ENCODE measurements around the gene HNRNPK. TPM values are rescaled to one million over a fixed set of nuclear protein-coding genes. Genes with fewer than 3 reads are reported as not detected.

The HNRNPK gene
- total RNA-seq, 1 donor from 2014 or later: 720 TPM

DNA sequence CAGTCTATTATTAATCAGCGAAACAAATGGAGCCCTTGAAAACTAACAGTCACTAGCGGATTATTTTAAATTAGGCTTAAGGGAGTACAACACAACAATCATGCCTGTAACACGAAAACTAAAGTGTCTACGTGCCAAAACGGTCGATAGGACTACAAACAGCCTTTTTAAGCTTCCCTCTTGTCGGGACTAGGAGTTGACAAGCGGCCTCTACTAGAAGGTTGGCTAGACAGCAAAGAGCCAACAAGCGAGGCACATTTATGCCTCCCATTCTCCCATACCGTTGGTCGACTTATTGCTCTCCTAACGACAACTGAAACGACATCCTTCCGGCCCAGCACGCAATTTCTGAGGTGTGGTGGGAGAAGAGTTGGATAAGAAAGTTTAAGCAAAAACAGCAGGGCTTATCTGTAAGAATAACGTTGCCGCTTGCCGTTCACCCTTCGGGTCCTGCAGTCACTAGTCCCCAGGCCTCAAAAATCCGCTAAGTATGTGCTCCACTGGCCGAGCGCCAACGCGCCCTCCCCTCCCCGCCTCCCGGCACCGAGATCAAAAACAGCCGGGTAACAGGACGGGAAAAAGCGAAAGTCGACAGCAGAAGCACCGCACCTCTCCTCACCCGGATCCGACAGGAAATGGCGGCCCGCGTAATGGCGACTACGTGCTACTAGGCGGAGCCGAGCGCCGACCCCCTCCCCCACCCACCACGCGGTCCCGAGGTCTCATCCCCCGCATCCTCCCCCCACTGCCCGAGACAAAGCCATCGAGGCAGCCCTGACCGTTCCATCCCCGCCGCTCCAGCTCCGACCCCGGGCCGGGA lies 813 bp downstream of the HNRNPK start:
- Mint-ChIP-seq H3K27ac (peak overlapping the region; percentile 100), H3K4me1 (ENCODE audit: low read depth) (peaks cover 34% of the 10 kb centered on the region)
- peak; percentile 58 for DNase-seq (ENCODE audit: low spot score, unreplicated experiment)

DNA sequence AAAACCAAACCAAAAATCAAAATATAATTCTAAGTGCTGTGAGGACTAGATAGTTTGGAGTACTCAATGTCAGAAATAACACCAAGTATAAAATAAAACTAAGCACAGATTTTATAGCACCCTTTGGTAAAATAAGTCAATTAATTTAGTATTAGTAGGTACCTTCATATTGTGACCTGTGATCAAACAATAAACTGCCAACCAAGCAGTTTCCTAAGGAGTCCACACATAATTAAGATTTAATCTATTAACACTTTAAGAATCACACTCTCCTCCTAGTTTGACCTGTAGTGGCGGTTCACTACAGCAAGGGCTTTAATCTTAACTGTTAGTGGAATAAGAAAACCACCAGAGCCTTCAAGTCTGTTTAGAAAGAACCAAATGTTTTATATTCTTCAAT lies 2.8 kb downstream of the HNRNPK start:
- Mint-ChIP-seq H3K9me3 (ENCODE audit: low read depth) (no peaks in the 10 kb centered on the region), H3K27ac (peak overlapping the region; percentile 100), H3K4me3 (ENCODE audit: low read depth) (peak overlapping the region; percentile 98), H3K36me3 (ENCODE audit: insufficient read depth) (peaks cover 49% of the 10 kb centered on the region), H3K4me1 (ENCODE audit: low read depth) (peaks cover 32% of the 10 kb centered on the region), H3K27me3 (no peaks in the 10 kb centered on the region)
- TF ChIP-seq, protein P1, sequence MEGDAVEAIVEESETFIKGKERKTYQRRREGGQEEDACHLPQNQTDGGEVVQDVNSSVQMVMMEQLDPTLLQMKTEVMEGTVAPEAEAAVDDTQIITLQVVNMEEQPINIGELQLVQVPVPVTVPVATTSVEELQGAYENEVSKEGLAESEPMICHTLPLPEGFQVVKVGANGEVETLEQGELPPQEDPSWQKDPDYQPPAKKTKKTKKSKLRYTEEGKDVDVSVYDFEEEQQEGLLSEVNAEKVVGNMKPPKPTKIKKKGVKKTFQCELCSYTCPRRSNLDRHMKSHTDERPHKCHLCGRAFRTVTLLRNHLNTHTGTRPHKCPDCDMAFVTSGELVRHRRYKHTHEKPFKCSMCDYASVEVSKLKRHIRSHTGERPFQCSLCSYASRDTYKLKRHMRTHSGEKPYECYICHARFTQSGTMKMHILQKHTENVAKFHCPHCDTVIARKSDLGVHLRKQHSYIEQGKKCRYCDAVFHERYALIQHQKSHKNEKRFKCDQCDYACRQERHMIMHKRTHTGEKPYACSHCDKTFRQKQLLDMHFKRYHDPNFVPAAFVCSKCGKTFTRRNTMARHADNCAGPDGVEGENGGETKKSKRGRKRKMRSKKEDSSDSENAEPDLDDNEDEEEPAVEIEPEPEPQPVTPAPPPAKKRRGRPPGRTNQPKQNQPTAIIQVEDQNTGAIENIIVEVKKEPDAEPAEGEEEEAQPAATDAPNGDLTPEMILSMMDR (IDR thresholded peaks at IDR 0.05; ENCODE audit: unreplicated experiment): no peak
- DNase-seq (ENCODE audit: low spot score, unreplicated experiment): no peak

More for the DNA sequence above, 813 bp downstream of the HNRNPK start:
- TF ChIP-seq, protein P1 (IDR thresholded peaks at IDR 0.05; ENCODE audit: unreplicated experiment): no peak
- no peaks in the 10 kb centered on the region for H3K27me3 Mint-ChIP-seq
- H3K36me3 Mint-ChIP-seq (ENCODE audit: insufficient read depth): peaks cover 41% of the 10 kb centered on the region
- no peaks in the 10 kb centered on the region for H3K9me3 Mint-ChIP-seq (ENCODE audit: low read depth)
- peak overlapping the region; percentile 98 for H3K4me3 Mint-ChIP-seq (ENCODE audit: low read depth)

DNA sequence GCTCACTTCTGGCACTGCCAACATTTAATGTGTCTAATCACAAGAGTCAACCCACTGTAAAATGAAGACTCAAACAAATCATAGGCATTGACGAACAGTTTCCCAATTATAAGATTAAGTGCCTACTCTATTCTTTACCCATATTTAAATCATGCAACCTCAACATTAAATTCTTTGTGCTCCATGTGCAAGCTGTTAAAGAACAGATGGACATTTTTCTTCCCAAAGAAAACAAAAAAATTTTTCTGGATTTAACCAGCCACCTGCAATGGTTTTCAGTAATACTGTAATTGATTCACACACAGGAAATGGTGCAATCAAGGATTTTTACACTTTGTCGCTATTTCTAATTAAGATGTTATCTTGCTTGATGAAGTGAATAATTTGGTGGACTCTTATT lies 3.6 kb downstream of the HNRNPK start:
- H3K4me1 Mint-ChIP-seq (ENCODE audit: low read depth): peaks cover 29% of the 10 kb centered on the region

DNA sequence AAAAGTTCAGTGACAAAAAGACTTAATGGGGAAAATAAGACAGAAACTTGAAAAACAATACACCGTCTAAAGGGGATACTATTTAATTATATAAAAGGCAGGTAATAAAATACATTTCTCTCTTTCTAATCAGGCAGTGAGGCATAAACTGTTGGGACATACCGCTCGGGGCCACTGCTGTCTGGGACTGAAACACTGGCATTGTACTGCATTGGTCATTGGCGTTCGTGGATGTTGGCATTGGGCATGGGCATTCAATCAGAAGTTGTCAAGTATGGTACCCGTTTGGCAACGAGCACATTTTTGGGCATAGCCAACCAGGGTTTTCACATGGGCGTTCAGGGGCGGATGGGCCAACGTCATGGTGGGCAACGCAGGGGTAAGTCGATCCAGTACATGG lies 4.7 kb downstream of the HNRNPK start:
- Mint-ChIP-seq H3K4me3 (ENCODE audit: low read depth) (no peak overlapping the region), H3K9me3 (ENCODE audit: low read depth) (no peaks in the 10 kb centered on the region)

More for the DNA sequence above, 3.6 kb downstream of the HNRNPK start:
- Mint-ChIP-seq H3K27ac (peak overlapping the region; percentile 6), H3K36me3 (ENCODE audit: insufficient read depth) (peaks cover 57% of the 10 kb centered on the region), H3K27me3 (no peaks in the 10 kb centered on the region), H3K4me3 (ENCODE audit: low read depth) (no peak overlapping the region), H3K9me3 (ENCODE audit: low read depth) (no peaks in the 10 kb centered on the region)
- DNase-seq (ENCODE audit: low spot score, unreplicated experiment): no peak
- TF ChIP-seq, protein P1 (IDR thresholded peaks at IDR 0.05; ENCODE audit: unreplicated experiment): no peak

DNA sequence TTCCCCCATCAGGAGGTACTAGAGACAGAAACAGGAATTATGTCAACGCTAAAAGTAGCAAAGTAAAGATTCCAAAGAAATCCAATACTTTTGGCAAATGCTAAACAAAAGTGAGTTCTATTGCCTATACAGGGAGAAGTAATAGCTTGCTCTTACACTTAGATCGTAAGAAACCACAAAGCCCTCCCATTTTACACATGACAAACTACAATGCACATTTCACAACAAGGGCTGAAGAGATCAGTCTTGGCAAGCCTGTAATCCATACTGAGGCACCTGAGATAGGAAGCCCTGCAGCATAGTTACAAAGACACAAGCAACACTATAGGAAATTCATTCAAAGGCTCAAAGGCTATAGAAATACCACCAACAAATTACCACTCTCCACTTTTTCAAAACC lies 7.7 kb downstream of the HNRNPK start:
- H3K27ac Mint-ChIP-seq: peak overlapping the region; percentile 45
- peaks cover 20% of the 10 kb centered on the region for H3K4me1 Mint-ChIP-seq (ENCODE audit: low read depth)
- no peak overlapping the region for H3K4me3 Mint-ChIP-seq (ENCODE audit: low read depth)
- TF ChIP-seq, protein P1 (IDR thresholded peaks at IDR 0.05; ENCODE audit: unreplicated experiment): no peak
- no peak for DNase-seq (ENCODE audit: low spot score, unreplicated experiment)
- no peaks in the 10 kb centered on the region for H3K9me3 Mint-ChIP-seq (ENCODE audit: low read depth)
- H3K36me3 Mint-ChIP-seq (ENCODE audit: insufficient read depth): peaks cover 71% of the 10 kb centered on the region
- no peaks in the 10 kb centered on the region for H3K27me3 Mint-ChIP-seq

More for the DNA sequence above, 4.7 kb downstream of the HNRNPK start:
- no peak for DNase-seq (ENCODE audit: low spot score, unreplicated experiment)
- H3K27ac Mint-ChIP-seq: peak overlapping the region; percentile 70
- peaks cover 68% of the 10 kb centered on the region for H3K36me3 Mint-ChIP-seq (ENCODE audit: insufficient read depth)
- H3K4me1 Mint-ChIP-seq (ENCODE audit: low read depth): peaks cover 29% of the 10 kb centered on the region
- TF ChIP-seq, protein P1 (IDR thresholded peaks at IDR 0.05; ENCODE audit: unreplicated experiment): no peak
- no peaks in the 10 kb centered on the region for H3K27me3 Mint-ChIP-seq

Data from progenitor cell of endocrine pancreas (in vitro differentiated cells).